Neuronal stem cell (in vitro differentiated cells): ENCODE measurements around the gene ABCC4. TPM values are rescaled to one million over a fixed set of nuclear protein-coding genes. Genes with fewer than 3 reads are reported as not detected.
A peak's percentile ranks its signal among the peaks of the same experiment; 100 is the strongest.

Source experiments
- DNase-seq: peaks from one replicate; pipeline ENCODE4 v3.0.0-alpha.2; 2013; ENCODE audit warnings: low spot score
- H2AFZ ChIP-seq: one replicate; pipeline ENCODE4 v1.6.1; 2013; ENCODE audit warnings: mild to moderate bottlenecking, low read length, inconsistent platforms
- H2AK5ac ChIP-seq: 2 replicates; pipeline ENCODE4 v1.6.1; 2013; ENCODE audit warnings: low read depth, mild to moderate bottlenecking, inconsistent platforms, low read length, moderate library complexity, mixed read lengths
- H2BK120ac ChIP-seq: 2 replicates; pipeline ENCODE4 v1.6.1; 2013; ENCODE audit warnings: low read depth, mild to moderate bottlenecking, inconsistent platforms, low read length, moderate library complexity, mixed read lengths
- H2BK12ac ChIP-seq: one replicate; pipeline ENCODE4 v1.6.1; 2013; ENCODE audit warnings: low read length, inconsistent platforms
- H2BK15ac ChIP-seq: 2 replicates; pipeline ENCODE4 v1.6.1; 2013; ENCODE audit warnings: mild to moderate bottlenecking, low read length, inconsistent platforms, mixed read lengths
- H2BK5ac ChIP-seq: one replicate; pipeline ENCODE4 v1.6.1; 2013; ENCODE audit warnings: inconsistent platforms, mild to moderate bottlenecking, low read length, moderate library complexity
- H3K14ac ChIP-seq: one replicate; pipeline ENCODE4 v1.6.1; 2013; ENCODE audit warnings: low read length, inconsistent platforms
- H3K18ac ChIP-seq: 2 replicates; pipeline ENCODE4 v1.6.1; 2013; ENCODE audit warnings: low read length, inconsistent platforms
- H3K23ac ChIP-seq: 2 replicates; pipeline ENCODE4 v1.6.1; 2013; ENCODE audit warnings: low read depth, mild to moderate bottlenecking, mixed read lengths, low read length, inconsistent platforms; ENCODE audit not compliant: poor library complexity
- H3K27ac ChIP-seq: replicated peaks from 3 replicates; pipeline ENCODE4 v1.5.1; 2013; ENCODE audit warnings: low read length, inconsistent platforms
- H3K27me3 ChIP-seq, 3 experiments: 2 replicates each; pipeline ENCODE4 v1.6.1; 2013; ENCODE audit warnings: low read length in 3 of 3, mild to moderate bottlenecking in 2 of 3, inconsistent platforms in 1 of 3, low read depth in 1 of 3, mixed read lengths in 1 of 3, moderate library complexity in 1 of 3; ENCODE audit not compliant: control insufficient read depth in 3 of 3, insufficient read depth in 3 of 3
- H3K36me3 ChIP-seq, 2 donors: replicated peaks in 1 of 2; 2 replicates each; pipeline ENCODE4 v1.6.1; 2013; ENCODE audit warnings: low read length in 2 of 2; ENCODE audit not compliant: control insufficient read depth in 2 of 2, insufficient read depth in 2 of 2
- H3K4ac ChIP-seq: 2 replicates; pipeline ENCODE4 v1.6.1; 2013; ENCODE audit warnings: inconsistent platforms, mild to moderate bottlenecking, low read length, moderate library complexity
- H3K4me1 ChIP-seq, 2 donors: 1 replicate in 1 of 2; 2 replicates in 1 of 2; pipeline ENCODE4 v1.6.1; 2013; ENCODE audit warnings: low read length in 2 of 2, low read depth in 1 of 2; ENCODE audit not compliant: control insufficient read depth in 2 of 2, insufficient read depth in 1 of 2
- H3K4me2 ChIP-seq: one replicate; pipeline ENCODE4 v1.6.1; 2013; ENCODE audit warnings: mild to moderate bottlenecking, low read length, inconsistent platforms; ENCODE audit not compliant: insufficient read depth, poor library complexity, severe bottlenecking
- H3K4me3 ChIP-seq, 2 donors: 2 replicates each; pipeline ENCODE4 v1.5.1; 2013; ENCODE audit warnings: low read length in 2 of 2, mild to moderate bottlenecking in 2 of 2, inconsistent platforms in 1 of 2, moderate library complexity in 1 of 2
- H3K79me1 ChIP-seq: one replicate; pipeline ENCODE4 v1.6.1; 2013; ENCODE audit warnings: low read depth, mild to moderate bottlenecking, inconsistent platforms, low read length, moderate library complexity
- H3K9ac ChIP-seq: one replicate; pipeline ENCODE4 v1.6.1; 2013; ENCODE audit warnings: mild to moderate bottlenecking, low read depth, low read length, inconsistent platforms; ENCODE audit not compliant: poor library complexity
- H3K9me3 ChIP-seq, 2 donors: replicated peaks in 1 of 2; 2 replicates each; pipeline versions ENCODE3 to v1.6.1; 2013; ENCODE audit warnings: low read length in 2 of 2, mild to moderate bottlenecking in 2 of 2, inconsistent platforms in 1 of 2, low read depth in 1 of 2, mixed read lengths in 1 of 2, moderate library complexity in 1 of 2; ENCODE audit not compliant: control insufficient read depth in 2 of 2, insufficient read depth in 1 of 2
- H4K8ac ChIP-seq: one replicate; pipeline ENCODE4 v1.6.1; 2013; ENCODE audit warnings: low read depth, mild to moderate bottlenecking, inconsistent platforms, low read length, moderate library complexity
- H4K91ac ChIP-seq: one replicate; pipeline ENCODE4 v1.6.1; 2013; ENCODE audit warnings: low read length, low read depth, mild to moderate bottlenecking, inconsistent platforms; ENCODE audit not compliant: poor library complexity
- WGBS, 2 donors: extraction: QIAGEN DNeasy Blood & Tissue Kit; methylation state at CpG; one replicate each; pipeline ENCODE4 v1.1.7; 2013; ENCODE audit warnings: missing lambda C conversion rate in 2 of 2, mixed read lengths in 1 of 2; ENCODE audit not compliant: insufficient read length in 2 of 2, insufficient replicate concordance in 1 of 2; ENCODE audit errors: extremely low coverage in 2 of 2; 5-methylcytosine and 5-hydroxymethylcytosine counted together
- polyA plus RNA-seq, 2 experiments: library from polyadenylated mRNA; stranded (reverse); fragments of 200-250 nt; gene quantifications; one replicate each; pipeline ENCODE4 v1.2.3, GENCODE V29; 2013

The ABCC4 gene
- polyA plus RNA-seq (2013, experiment 1 of 2): 10.9 TPM
- 11.1 TPM for polyA plus RNA-seq (2013, experiment 2 of 2)

- peak; percentile 73 for DNase-seq
- Histone ChIP-seq H3K18ac (peak within 1 kb of the TSS; percentile 100), H2BK5ac (peak within 1 kb of the TSS; percentile 68), H2AFZ (peak within 1 kb of the TSS; percentile 100), H3K79me1 (no peaks in the 10 kb centered on the region), H2BK120ac (peak within 1 kb of the TSS; percentile 85), H2BK12ac (peak within 1 kb of the TSS; percentile 61), H3K4ac (peak within 1 kb of the TSS; percentile 81), H3K23ac (peak within 1 kb of the TSS; percentile 90), H4K8ac (peak within 1 kb of the TSS; percentile 43), H3K14ac (peak within 1 kb of the TSS; percentile 39), H2AK5ac (peak within 1 kb of the TSS; percentile 70), H2BK15ac (peak within 1 kb of the TSS; percentile 98), H3K4me2 (peak within 1 kb of the TSS; percentile 100), H3K4me3 (peak within 1 kb of the TSS; percentile 87 to 97), H3K9ac (peak within 1 kb of the TSS; percentile 95), H4K91ac (no peak within 1 kb of the TSS), H3K4me1 (peaks cover 2 to 13% of the 10 kb centered on the region in 2 donors), H3K27me3 (no peaks in the 10 kb centered on the region), H3K27ac (peak within 1 kb of the TSS; percentile 56), H3K9me3 (no peaks in the 10 kb centered on the region), H3K36me3 (no peaks in the 10 kb centered on the region)
- WGBS, 2 donors: no CpG with 5 or more reads among the region's 98 CpGs
Observed at GRCh38 chr13:95301183-95301967, at the start of gene ABCC4. Gene ABCC4, minus strand, starts transcription at chr13:95301451. Its CDS starts 137 bp downstream, at chr13:95301314.

- no peak overlapping the region for H4K8ac ChIP-seq
- H4K91ac ChIP-seq: no peak overlapping the region
- DNase-seq: no peak
- H2BK12ac ChIP-seq: no peak overlapping the region
- no peak overlapping the region for H3K23ac ChIP-seq
- no peak overlapping the region for H3K18ac ChIP-seq
- H3K4ac ChIP-seq: no peak overlapping the region
- H3K14ac ChIP-seq: no peak overlapping the region
- no CpG with 5 or more reads among the region's 4 CpGs for WGBS, 2 donors
- no peak overlapping the region for H2BK15ac ChIP-seq
- no peak overlapping the region for H3K4me3 ChIP-seq
- H2AFZ ChIP-seq: no peak overlapping the region
- H3K9ac ChIP-seq: no peak overlapping the region
- H3K79me1 ChIP-seq: no peaks in the 10 kb centered on the region
- peaks cover 8% of the 10 kb centered on the region in 2 donors for H3K4me1 ChIP-seq
- H2BK5ac ChIP-seq: no peak overlapping the region
- H3K27ac ChIP-seq: no peak overlapping the region
- H3K9me3 ChIP-seq: peaks cover 0 to 14% of the 10 kb centered on the region in 2 donors
- H3K27me3 ChIP-seq: no peaks in the 10 kb centered on the region
- H3K36me3 ChIP-seq: no peaks in the 10 kb centered on the region
- H2BK120ac ChIP-seq: no peak overlapping the region
- no peak overlapping the region for H2AK5ac ChIP-seq
- H3K4me2 ChIP-seq: no peak overlapping the region
Observed at GRCh38 chr13:95349267-95349666, 48.0 kb upstream of the ABCC4 start.

- Histone ChIP-seq H3K27me3 (peaks cover 0 to 2% (median 0%) of the 10 kb centered on the region in 3 experiments), H3K4me2 (no peak overlapping the region), H3K9me3 (no peaks in the 10 kb centered on the region), H2AFZ (no peak overlapping the region), H3K36me3 (no peaks in the 10 kb centered on the region), H3K23ac (no peak overlapping the region), H3K4ac (no peak overlapping the region), H3K18ac (no peak overlapping the region), H2AK5ac (no peak overlapping the region), H3K9ac (no peak overlapping the region), H2BK12ac (no peak overlapping the region), H3K27ac (no peak overlapping the region), H2BK5ac (no peak overlapping the region), H4K91ac (no peak overlapping the region), H4K8ac (no peak overlapping the region), H2BK15ac (no peak overlapping the region), H3K4me1 (peaks cover 0 to 4% of the 10 kb centered on the region in 2 donors), H3K79me1 (no peaks in the 10 kb centered on the region), H3K4me3 (no peak overlapping the region), H2BK120ac (no peak overlapping the region), H3K14ac (no peak overlapping the region)
- WGBS, 2 donors: no CpG with 5 or more reads among the region's 3 CpGs
- no peak for DNase-seq
Observed at GRCh38 chr13:95343944-95344343, 42.7 kb upstream of the ABCC4 start.

GRCh38 chr13:95341441-95341840, 40.2 kb upstream of the ABCC4 start:
- no peak overlapping the region for H3K4ac ChIP-seq
- no peak overlapping the region for H3K14ac ChIP-seq
- H3K36me3 ChIP-seq: no peaks in the 10 kb centered on the region
- DNase-seq: no peak
- no peak overlapping the region for H3K9ac ChIP-seq
- no peak overlapping the region for H2BK12ac ChIP-seq
- no peaks in the 10 kb centered on the region for H3K79me1 ChIP-seq
- no peak overlapping the region for H2BK120ac ChIP-seq
- no peak overlapping the region for H2BK15ac ChIP-seq
- no peak overlapping the region for H2AFZ ChIP-seq
- H3K4me1 ChIP-seq: no peaks in the 10 kb centered on the region
- H3K27me3 ChIP-seq: peaks cover 0 to 2% (median 0%) of the 10 kb centered on the region in 3 experiments
- H3K27ac ChIP-seq: no peak overlapping the region
- H3K9me3 ChIP-seq: no peaks in the 10 kb centered on the region
- H3K4me3 ChIP-seq: no peak overlapping the region
- no CpG with 5 or more reads among the region's 5 CpGs for WGBS, 2 donors
- no peak overlapping the region for H2AK5ac ChIP-seq
- H4K8ac ChIP-seq: no peak overlapping the region
- H4K91ac ChIP-seq: no peak overlapping the region
- no peak overlapping the region for H3K4me2 ChIP-seq
- H2BK5ac ChIP-seq: no peak overlapping the region
- no peak overlapping the region for H3K23ac ChIP-seq
- H3K18ac ChIP-seq: no peak overlapping the region
